B cell (primary cell): ENCODE data around the gene CYFIP1. TPM values are rescaled to one million over a fixed set of nuclear protein-coding genes. Genes with fewer than 3 reads are reported as not detected.
A peak's percentile ranks its signal among the peaks of the same experiment; 100 is the strongest.

Source experiments
- ATAC-seq: fragments of 200-7000 bp; cut with Tn5 transposase; one replicate; pipeline ENCODE4 v1.10.0; 2021; ENCODE audit warnings: low read depth, mild to moderate bottlenecking, moderate number of reproducible peaks, moderate library complexity
- CTCF ChIA-PET: fragments of 350-600 bp; sonication (Branson Sonifier 250); formaldehyde crosslinking; loops from one replicate; lab custom pipeline; 2021; ENCODE audit warnings: antibody characterized with exemption, inconsistent platforms; lab: Charles Lee
- POLR2A ChIA-PET: fragments of 350-600 bp; sonication (Branson Sonifier 250); formaldehyde crosslinking; loops from one replicate; lab custom pipeline; 2021; ENCODE audit warnings: antibody characterized with exemption; lab: Charles Lee
- DNase-seq: peaks from one replicate; pipeline ENCODE4 v3.0.0; 2013
- H2AFZ ChIP-seq: 2 replicates; pipeline ENCODE4 v1.6.1; 2012; ENCODE audit warnings: mild to moderate bottlenecking, low read depth, low read length; ENCODE audit not compliant: insufficient read depth, poor library complexity, severe bottlenecking
- H3K27ac ChIP-seq, 2 donors: 1 replicate in 1 of 2; 2 replicates in 1 of 2; pipeline ENCODE4 v1.5.1; 2012 to 2013; ENCODE audit warnings: low read length in 2 of 2, mild to moderate bottlenecking in 2 of 2, moderate library complexity in 1 of 2
- H3K27me3 ChIP-seq, 4 experiments: fragments of 200-600 bp in 1 of 4; sonication (generic) in 1 of 4; replicated peaks in 1 of 4; 1 replicate in 2 of 4; 2 replicates in 2 of 4; pipeline versions ENCODE4 v1.6.1 to v1.7.0; 2013 to 2016; ENCODE audit warnings: low read length in 3 of 4, mild to moderate bottlenecking in 2 of 4, mixed read lengths in 1 of 4, moderate library complexity in 1 of 4; ENCODE audit not compliant: insufficient read depth in 4 of 4, control insufficient read depth in 3 of 4; ENCODE audit errors: control extremely low read depth in 1 of 4
- H3K36me3 ChIP-seq, 2 experiments: replicated peaks in 1 of 2; 1 replicate in 1 of 2; 2 replicates in 1 of 2; pipeline versions ENCODE4 v1.6.1 to v1.7.1; 2013; ENCODE audit warnings: low read length in 1 of 2; ENCODE audit not compliant: insufficient read depth in 2 of 2, control insufficient read depth in 1 of 2; ENCODE audit errors: control extremely low read depth in 1 of 2, extremely low read depth in 1 of 2
- H3K4me1 ChIP-seq, 2 donors: fragments of 200-600 bp in 1 of 2; sonication (generic) in 1 of 2; 1 replicate in 1 of 2; 2 replicates in 1 of 2; pipeline versions ENCODE4 v1.5.1 to v1.6.1; 2013 to 2017; ENCODE audit warnings: low read length in 2 of 2; ENCODE audit not compliant: control insufficient read depth in 2 of 2, insufficient read depth in 2 of 2
- H3K4me2 ChIP-seq: replicated peaks from 2 replicates; pipeline ENCODE3; 2012; ENCODE audit warnings: mild to moderate bottlenecking, low read depth, low read length; ENCODE audit not compliant: poor library complexity, severe bottlenecking
- H3K4me3 ChIP-seq, 5 experiments: fragments of 200-600 bp in 1 of 5; sonication (generic) in 1 of 5; 1 replicate in 3 of 5; 2 replicates in 2 of 5; pipeline versions ENCODE4 v1.5.1 to v1.7.0; 2011 to 2016; ENCODE audit warnings: low read length in 4 of 5, mild to moderate bottlenecking in 4 of 5, low read depth in 2 of 5, control low read depth in 1 of 5, moderate library complexity in 1 of 5; ENCODE audit not compliant: insufficient read depth in 1 of 5; ENCODE audit errors: control extremely low read depth in 1 of 5, extremely low read depth in 1 of 5
- H3K79me2 ChIP-seq: fragments of 200-600 bp; sonication (generic); one replicate; pipeline ENCODE4 v1.6.0; 2016; ENCODE audit warnings: low read length; ENCODE audit not compliant: control insufficient read depth, insufficient read depth
- H3K9ac ChIP-seq: fragments of 200-600 bp; sonication (generic); 2 replicates; pipeline ENCODE4 v1.6.1; 2017; ENCODE audit warnings: mild to moderate bottlenecking, low read length, moderate library complexity
- H3K9me3 ChIP-seq, 3 donors: one replicate each; pipeline versions ENCODE4 v1.6.1 to v1.7.1; 2013; ENCODE audit warnings: low read length in 2 of 3; ENCODE audit not compliant: control insufficient read depth in 2 of 3, insufficient read depth in 1 of 3; ENCODE audit errors: control extremely low read depth in 1 of 3
- H4K20me1 ChIP-seq: 2 replicates; pipeline ENCODE4 v1.6.0; 2012; ENCODE audit warnings: mild to moderate bottlenecking, low read length; ENCODE audit not compliant: insufficient read depth, control insufficient read depth, poor library complexity, severe bottlenecking
- H3K27ac Mint-ChIP-seq: one replicate; pipeline ENCODE4 v1.8.0; 2021; ENCODE audit warnings: mixed read lengths
- H3K27me3 Mint-ChIP-seq: one replicate; pipeline ENCODE4 v1.8.0; 2021; ENCODE audit warnings: mixed read lengths
- H3K4me1 Mint-ChIP-seq: one replicate; pipeline ENCODE4 v1.8.0; 2021; ENCODE audit warnings: mixed read lengths
- H3K4me3 Mint-ChIP-seq: one replicate; pipeline ENCODE4 v1.8.0; 2021; ENCODE audit warnings: mixed read lengths
- H3K9me3 Mint-ChIP-seq: one replicate; pipeline ENCODE4 v1.8.0; 2022; ENCODE audit warnings: mixed read lengths; ENCODE audit not compliant: insufficient read depth
- EZH2 ChIP-seq: IDR thresholded peaks from 2 replicates; pipeline ENCODE4 v1.6.1; 2012; ENCODE audit warnings: borderline replicate concordance, low read depth, mild to moderate bottlenecking, moderate library complexity, low read length; ENCODE audit not compliant: insufficient read depth, poor library complexity, severe bottlenecking
- WGBS: methylation state at CpG from one replicate; pipeline ENCODE4 v1.1.5; 2013; ENCODE audit warnings: missing lambda C conversion rate; ENCODE audit not compliant: insufficient coverage; 5-methylcytosine and 5-hydroxymethylcytosine counted together
- intact Hi-C: fragments of 100-400 bp; cut with micrococcal nuclease; formaldehyde crosslinking; loops from one replicate; pipeline ENCODE4 v1.10.0; 2022
- polyA minus RNA-seq: library from RNA; depleted of rRNA, polyadenylated mRNA; stranded (reverse); fragments of >200 nt; gene quantifications from 2 replicates; pipeline ENCODE4 v1.2.3, GENCODE V29; 2012
- polyA plus RNA-seq: library from polyadenylated mRNA; depleted of rRNA; stranded (reverse); fragments of >200 nt; gene quantifications from 2 replicates; pipeline ENCODE4 v1.2.3, GENCODE V29; 2012
- total RNA-seq, 2 donors: library from RNA; stranded (reverse); fragments of 120-200 nt in 1 of 2; gene quantifications; 1 replicate in 1 of 2; 2 replicates in 1 of 2; pipeline versions ENCODE4 v1.2.3 to v1.2.4, GENCODE V29; 2013 to 2022
- TF ChIP-seq, protein P1 (sequence below): fragments of 200-600 bp; IDR thresholded peaks from one replicate; pipeline ENCODE4 v1.8.0; 2022; ENCODE audit warnings: antibody characterized with exemption, mild to moderate bottlenecking

The CYFIP1 gene
- 13.1 and 13.5 TPM in 2 replicates for total RNA-seq
- 3.1 TPM for total RNA-seq (2013)
- polyA plus RNA-seq = 2.9 and 6.2 TPM in 2 replicates
- polyA minus RNA-seq = 8.1 and 9.3 TPM in 2 replicates

DNA sequence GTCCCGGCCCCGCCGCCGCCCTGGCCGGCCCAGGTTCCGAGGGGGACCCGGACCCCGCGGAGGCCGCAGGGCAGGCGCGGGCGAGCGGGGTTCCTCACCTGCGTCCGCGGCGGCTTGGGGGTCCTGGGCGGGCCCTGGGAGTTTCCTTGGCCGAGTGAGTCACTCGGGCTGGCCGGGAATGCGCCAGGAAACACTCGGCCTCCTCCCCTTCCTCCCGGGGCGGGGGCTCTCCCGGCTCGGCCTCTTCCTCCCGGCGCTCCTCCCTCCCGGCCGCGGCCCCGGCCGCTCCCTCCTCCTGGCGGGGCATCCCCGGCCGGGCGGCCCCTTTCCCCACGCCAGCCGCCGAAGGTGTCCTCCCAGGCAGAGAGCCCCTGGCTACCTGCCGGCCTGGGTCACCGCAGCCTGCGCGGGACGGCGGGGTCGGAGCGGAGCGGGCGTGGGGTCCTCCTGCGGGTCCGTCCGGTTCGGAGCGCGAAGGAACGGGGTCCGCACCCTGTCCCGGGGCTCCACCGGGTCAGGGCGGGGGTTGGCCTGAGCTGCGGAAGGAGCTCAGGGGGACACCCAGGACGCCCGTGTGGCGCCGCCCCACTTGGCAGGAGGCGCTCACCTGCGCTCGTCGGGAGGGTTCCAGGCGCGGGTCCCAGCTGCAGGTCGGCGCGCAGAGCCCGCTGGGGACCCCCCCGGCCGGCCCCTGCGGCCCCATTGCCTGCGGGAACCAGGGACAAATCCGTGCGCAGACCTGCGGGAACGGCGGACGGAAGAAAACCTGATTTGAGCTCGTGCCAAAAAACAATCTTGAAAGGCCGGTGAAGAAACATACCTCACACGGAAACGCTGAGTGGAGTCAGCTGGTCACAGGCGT is at the start of gene CYFIP1:
Gene CYFIP1 (minus strand): TSS at position 180 of the 862 bp plus-strand sequence. CDS start 33,083 bp downstream, outside the sequence.
- no peaks in the 10 kb centered on the region for H3K9me3 Mint-ChIP-seq
- Histone ChIP-seq H3K9ac (peak within 1 kb of the TSS; percentile 80), H3K79me2 (no peaks in the 10 kb centered on the region), H3K4me3 (peak within 1 kb of the TSS; percentile 12 to 84 (median 61)), H4K20me1 (no peaks in the 10 kb centered on the region), H3K4me2 (peak within 1 kb of the TSS; percentile 99), H3K36me3 (no peaks in the 10 kb centered on the region), H3K4me1 (peaks cover 16 to 19% of the 10 kb centered on the region in 2 donors), H3K9me3 (peaks cover 0 to 2% (median 0%) of the 10 kb centered on the region in 3 donors), H3K27me3 (peaks cover 0 to 27% (median 8%) of the 10 kb centered on the region in 4 experiments), H2AFZ (peak within 1 kb of the TSS; percentile 86), H3K27ac (no peak within 1 kb of the TSS)
- H3K27ac Mint-ChIP-seq = peak within 1 kb of the TSS; percentile 69
- 1% methylated on average over 92 of the region's 93 CpGs for WGBS
- no peak for TF ChIP-seq EZH2
- TF ChIP-seq, protein P1, sequence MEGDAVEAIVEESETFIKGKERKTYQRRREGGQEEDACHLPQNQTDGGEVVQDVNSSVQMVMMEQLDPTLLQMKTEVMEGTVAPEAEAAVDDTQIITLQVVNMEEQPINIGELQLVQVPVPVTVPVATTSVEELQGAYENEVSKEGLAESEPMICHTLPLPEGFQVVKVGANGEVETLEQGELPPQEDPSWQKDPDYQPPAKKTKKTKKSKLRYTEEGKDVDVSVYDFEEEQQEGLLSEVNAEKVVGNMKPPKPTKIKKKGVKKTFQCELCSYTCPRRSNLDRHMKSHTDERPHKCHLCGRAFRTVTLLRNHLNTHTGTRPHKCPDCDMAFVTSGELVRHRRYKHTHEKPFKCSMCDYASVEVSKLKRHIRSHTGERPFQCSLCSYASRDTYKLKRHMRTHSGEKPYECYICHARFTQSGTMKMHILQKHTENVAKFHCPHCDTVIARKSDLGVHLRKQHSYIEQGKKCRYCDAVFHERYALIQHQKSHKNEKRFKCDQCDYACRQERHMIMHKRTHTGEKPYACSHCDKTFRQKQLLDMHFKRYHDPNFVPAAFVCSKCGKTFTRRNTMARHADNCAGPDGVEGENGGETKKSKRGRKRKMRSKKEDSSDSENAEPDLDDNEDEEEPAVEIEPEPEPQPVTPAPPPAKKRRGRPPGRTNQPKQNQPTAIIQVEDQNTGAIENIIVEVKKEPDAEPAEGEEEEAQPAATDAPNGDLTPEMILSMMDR = no peak
- H3K4me1 Mint-ChIP-seq = peaks cover 15% of the 10 kb centered on the region
- POLR2A ChIA-PET = no interaction called here
- peak; percentile 49 for ATAC-seq
- intact Hi-C loops = no loop called here
- H3K27me3 Mint-ChIP-seq = peaks cover 19% of the 10 kb centered on the region
- CTCF ChIA-PET = interaction anchor here (1.5 kb wide), 1 partner anchor 56 kb away, joined by 3 read pairs; no protein-coding TSS in a partner anchor
- DNase-seq = peak; percentile 36
- H3K4me3 Mint-ChIP-seq = peak within 1 kb of the TSS; percentile 98

DNA sequence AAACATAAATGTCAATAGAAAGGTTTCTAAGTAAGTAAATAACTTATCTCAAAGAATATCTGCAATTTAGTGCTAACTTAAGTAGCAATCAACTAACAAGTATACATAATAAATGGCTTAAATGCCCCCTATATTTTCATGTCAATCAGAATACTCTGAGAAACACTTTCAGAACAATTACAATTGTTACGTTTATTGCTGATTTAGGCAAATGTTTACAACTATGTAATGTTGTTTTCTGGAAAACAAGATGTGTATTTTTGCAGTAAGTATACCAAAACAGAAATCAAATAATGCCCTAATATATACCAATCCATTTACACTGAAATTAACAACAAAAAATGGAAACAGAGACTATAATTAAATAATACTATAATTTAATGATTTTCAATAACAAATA is 46.0 kb upstream of the CYFIP1 start:
- POLR2A ChIA-PET = no interaction called here
- CTCF ChIA-PET = interaction anchor here (2.5 kb wide), 1 partner anchor 10 kb away, joined by 9 read pairs; no protein-coding TSS in a partner anchor
- Mint-ChIP-seq H3K4me3 (no peak overlapping the region), H3K9me3 (no peaks in the 10 kb centered on the region), H3K4me1 (no peaks in the 10 kb centered on the region), H3K27me3 (no peaks in the 10 kb centered on the region), H3K27ac (no peak overlapping the region)
- no peaks in the 10 kb centered on the region for H4K20me1 ChIP-seq
- H3K9me3 ChIP-seq = no peaks in the 10 kb centered on the region
- TF ChIP-seq, protein P1 = no peak
- no peak for TF ChIP-seq EZH2
- no peaks in the 10 kb centered on the region for H3K79me2 ChIP-seq
- peaks cover 11 to 68% of the 10 kb centered on the region in 2 experiments for H3K36me3 ChIP-seq
- H3K27me3 ChIP-seq = no peaks in the 10 kb centered on the region
- H2AFZ ChIP-seq = no peak overlapping the region
- H3K27ac ChIP-seq = no peak overlapping the region
- no peak overlapping the region for H3K4me3 ChIP-seq
- ATAC-seq (no peak), DNase-seq (no peak)
- H3K9ac ChIP-seq = no peak overlapping the region
- H3K4me2 ChIP-seq = no peak overlapping the region
- intact Hi-C loops = no loop called here
- no peaks in the 10 kb centered on the region for H3K4me1 ChIP-seq
- no CpG with 5 or more reads among the region's 1 CpG for WGBS
